Measurements from ENCODE around the gene KLK12.

- TF ChIP-seq ZFP37 (tag by site-specific recombination; IDR thresholded peaks at IDR 0.05) (no peak), MYNN (tag by site-specific recombination; IDR thresholded peaks at IDR 0.05; ENCODE audit: borderline replicate concordance) (no peak), ZNF423 (tag by site-specific recombination; IDR thresholded peaks at IDR 0.05) (no peak), CTCF (tag by site-specific recombination; IDR thresholded peaks at IDR 0.05) (no peak), ZNF658 (tag by site-specific recombination; IDR thresholded peaks at IDR 0.05) (no peak), SP7 (tag by site-specific recombination; IDR thresholded peaks at IDR 0.05) (no peak), ZNF24 (tag by site-specific recombination; IDR thresholded peaks at IDR 0.05) (no peak)
Measured at GRCh38 chr19:51010066-51010795, 24.6 kb downstream of the KLK12 start.
